GM19025 (cell line): ENCODE measurements around the gene SLC15A1.

Experiments
- ATAC-seq: cut with Tn5 transposase; IDR thresholded peaks from one replicate; pipeline ENCODE4 v1.9.1; 2021; ENCODE audit warnings: mild to moderate bottlenecking, low read depth, moderate library complexity; ENCODE audit not compliant: unreplicated experiment

Gene SLC15A1

DNA sequence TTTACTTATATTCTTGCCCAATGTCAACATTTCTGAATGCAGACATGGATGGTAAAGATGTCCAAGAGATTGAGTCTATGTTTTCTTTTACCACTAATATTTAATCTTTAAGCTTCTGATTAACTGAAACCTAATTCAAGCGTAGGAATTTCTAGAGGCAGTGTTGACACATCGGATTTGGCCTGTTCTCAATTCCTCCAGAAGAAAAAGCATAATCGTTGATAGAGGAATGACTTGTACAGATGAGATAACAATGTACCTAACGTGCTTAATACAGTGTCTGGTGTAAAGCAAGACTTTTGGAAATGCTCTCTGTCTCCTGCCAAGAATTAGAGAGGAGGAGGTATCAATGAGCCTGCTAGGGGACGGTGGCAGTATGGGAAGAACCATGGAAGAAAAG lies 35.2 kb downstream of the SLC15A1 start:
- ATAC-seq: no peak

DNA sequence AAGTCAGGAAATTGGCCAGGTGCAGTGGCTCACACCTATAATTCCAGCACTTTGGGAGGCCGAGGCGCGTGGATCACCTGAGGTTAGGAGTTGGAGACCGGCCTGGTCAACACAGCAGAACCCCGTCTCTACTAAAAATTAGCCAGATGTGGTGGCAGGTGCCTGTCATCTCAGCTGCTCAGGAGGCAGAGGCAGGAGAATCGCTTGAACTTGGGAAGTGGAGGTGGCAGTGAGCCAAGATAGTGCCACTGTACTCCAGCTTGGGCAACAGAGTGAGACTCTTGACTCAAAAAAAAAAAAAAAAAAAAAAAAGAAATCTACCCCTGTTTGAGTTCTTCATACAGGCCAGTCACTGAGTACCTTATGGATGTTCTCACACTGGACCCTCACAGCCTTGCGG lies 42.0 kb downstream of the SLC15A1 start:
- no peak for ATAC-seq

DNA sequence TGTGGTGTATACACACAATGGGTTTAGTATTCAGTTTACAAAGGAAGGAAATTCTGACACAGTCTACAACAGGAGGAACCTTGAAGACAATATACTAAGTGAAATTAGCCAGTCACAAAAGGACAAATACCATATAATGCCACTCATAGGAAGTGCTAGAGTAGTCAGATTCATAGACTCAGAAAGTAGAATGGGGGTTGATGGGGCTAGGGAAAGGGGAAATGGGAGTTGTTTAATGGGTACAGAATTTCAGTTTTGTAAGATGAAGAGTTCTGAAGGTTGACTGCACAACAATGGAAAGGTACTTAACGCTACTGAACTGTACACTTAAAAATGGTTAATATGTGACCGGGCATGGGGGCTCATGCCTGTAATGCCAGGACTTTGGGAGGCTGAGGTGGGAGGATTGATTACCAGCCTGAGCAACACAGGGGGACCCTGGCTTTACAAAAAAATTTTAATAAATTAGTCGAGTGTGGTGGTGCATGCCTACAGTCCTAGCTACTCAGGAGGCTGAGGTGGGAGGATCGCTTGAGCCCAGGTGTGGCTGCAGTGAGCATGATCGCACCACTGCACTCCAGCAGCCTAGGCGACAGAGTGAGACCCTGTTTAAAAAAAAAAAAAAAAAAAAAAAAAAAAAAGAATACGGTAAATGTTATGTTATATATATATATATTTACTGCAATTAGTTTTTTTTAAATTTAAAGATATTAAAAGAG lies 45.0 kb downstream of the SLC15A1 start:
- ATAC-seq: no peak

DNA sequence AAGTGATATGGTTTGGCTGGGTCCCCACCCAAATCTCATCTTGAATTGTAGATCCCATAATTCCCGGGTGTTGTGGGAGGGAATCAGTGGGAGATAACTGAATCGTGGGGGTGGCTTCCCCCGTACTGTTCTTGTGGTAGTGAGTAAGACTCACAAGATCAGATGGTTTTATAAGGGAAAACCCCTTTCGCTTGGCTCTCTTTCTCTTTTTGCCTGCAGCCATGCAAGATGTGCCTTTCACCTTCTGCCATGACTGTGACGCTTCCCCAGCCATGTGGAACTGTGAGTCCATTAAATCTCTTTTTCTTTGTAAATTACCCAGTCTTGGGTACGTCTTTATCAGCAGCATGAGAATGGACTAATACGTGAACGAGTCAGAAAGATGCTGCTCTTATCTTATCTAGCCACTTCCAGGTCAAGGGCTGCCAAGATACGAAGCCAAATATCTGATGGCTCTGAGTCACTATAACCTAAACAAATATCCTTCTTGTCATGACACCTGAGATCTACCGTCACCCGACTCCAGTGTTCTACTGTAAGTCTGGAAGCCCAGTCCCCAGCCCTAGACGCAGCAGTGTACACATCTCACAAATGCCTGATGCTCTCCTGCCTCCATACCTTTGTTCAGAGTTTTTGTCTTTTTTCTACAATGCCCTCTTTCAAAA lies 45.9 kb downstream of the SLC15A1 start:
- ATAC-seq: no peak

DNA sequence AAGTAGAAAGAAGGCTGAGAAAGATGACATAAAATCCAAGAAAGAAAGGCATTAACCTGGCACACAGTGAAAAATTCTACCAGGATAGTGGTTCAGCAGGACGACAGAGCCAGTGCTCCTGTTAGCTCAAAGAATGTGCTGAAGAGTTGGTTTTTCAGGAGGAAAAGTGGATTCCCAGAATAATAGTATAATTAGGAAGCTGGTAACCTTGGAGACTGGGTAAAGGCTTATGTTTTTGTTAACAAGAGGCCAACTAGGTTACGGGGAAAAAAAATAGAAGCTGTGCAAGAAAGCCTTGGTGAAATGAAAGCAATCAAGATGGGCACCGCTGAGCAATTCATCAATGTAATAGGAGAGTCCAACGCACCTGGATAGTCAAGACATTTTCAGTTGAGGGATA lies 54.7 kb downstream of the SLC15A1 start:
- no peak for ATAC-seq

DNA sequence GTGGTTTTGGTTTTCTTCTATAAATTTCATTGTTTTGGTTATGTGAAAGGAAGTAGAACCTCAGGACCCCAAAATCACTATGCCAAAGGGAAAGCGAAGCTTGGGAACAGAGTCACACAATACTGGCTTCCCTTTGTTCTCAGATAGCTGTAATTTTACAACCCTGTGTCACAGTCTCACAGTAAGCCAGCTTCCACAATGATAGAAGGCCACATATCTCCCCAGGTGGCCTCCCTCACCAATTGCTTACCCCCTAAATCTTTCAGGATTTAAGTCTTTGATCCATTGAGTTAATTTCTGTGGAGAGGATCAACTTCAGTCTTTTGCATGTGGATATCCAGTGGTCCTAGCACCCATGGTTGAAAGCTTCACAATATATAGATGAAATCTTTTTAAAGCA lies 58.7 kb downstream of the SLC15A1 start:
- no peak for ATAC-seq

DNA sequence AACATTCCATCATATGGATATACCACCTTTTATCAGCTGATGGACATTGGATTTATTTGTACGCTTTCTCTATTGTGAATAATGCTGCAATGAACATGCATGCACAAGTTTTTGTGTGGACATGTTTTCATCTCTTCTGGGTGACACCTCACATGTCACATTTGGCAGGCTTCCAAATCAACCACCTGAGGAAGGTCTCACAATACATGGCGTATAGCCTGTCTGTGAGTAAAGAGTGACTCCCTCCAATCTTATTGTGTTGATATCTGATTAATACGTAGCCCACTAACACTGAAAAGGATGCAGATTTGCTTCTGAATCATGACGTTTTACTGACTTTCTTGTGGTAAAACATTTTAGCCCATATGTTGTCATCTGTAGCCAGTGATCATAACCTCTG lies 61.1 kb downstream of the SLC15A1 start:
- ATAC-seq: no peak

DNA sequence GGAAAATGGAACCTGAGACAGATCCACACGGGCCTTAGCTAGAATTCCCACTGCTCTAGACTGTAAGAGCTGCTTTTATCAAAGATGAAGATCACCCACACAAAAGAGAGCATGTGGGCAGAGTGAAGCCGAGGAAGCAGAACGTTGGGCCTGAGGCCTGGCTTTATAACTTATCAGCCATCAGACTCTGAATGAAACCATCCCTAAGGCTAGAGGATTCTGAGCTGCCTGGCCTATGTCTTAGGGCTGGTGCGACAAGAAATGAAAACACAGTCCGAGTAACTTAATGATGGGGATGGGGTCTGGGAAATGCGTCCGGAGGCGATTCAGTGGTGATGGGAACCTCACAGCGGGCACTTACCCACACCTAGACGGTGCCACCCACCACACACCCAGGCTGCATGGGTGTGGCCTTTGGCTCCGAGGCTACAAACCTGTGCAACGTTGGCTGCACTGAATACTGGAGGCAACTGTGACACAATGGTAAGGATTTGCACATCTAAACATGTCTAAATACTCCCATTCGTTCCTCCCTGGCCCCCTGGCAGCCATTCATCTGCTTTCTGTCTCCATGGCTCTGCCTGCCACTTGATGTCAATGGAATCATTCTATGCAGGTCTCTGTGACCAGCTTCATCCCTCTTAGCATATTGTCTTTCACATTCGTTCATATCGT lies 62.0 kb downstream of the SLC15A1 start:
- ATAC-seq: no peak

DNA sequence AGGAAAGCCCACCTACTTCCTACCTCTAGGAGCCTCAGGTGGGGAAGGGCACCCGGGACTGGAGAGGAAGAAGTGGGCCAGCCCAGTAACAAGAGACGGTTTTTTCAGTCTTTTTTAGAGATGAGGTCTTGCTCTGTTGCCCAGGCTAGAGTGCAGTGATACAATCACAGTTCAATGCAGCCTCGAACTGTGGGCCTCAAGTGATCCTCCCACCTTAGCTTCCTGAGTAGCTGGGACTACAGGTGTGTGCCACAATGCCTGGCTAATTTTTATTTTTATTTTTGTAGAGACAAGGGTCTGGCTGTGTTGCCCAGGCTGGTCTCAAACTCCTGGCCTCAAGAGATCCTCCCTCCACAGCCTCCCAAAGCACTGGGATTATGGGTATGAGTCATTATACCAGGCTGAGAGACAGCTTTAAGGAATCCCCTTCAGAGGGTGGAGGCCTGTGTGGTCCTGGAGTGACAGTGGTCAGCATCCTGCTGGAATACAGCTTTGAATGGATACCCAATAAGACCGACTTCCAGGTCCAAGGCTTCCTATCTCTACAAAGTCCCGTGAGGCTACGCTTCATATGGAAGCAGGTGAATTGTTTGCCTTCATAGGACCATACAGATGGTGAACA lies 63.0 kb downstream of the SLC15A1 start:
- no peak for ATAC-seq

DNA sequence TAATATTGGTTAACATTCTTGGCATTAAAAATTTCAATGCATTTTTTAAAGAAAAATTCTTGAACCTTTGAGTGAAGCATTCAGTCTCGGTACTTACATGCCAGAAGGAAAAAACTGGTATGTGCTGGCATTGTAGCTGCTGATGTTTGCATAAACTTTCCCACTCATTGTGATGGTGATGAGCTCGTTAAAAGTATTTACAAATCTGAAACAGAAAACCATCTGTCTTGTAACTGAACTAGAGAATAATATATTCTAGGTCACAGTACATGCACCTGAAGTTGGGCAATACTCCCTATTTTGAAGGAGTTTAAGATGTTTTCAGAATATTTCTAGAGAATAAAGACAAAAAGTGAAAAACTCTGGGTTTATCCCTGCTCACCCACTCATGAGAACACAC lies 64.1 kb downstream of the SLC15A1 start:
- ATAC-seq: no peak

DNA sequence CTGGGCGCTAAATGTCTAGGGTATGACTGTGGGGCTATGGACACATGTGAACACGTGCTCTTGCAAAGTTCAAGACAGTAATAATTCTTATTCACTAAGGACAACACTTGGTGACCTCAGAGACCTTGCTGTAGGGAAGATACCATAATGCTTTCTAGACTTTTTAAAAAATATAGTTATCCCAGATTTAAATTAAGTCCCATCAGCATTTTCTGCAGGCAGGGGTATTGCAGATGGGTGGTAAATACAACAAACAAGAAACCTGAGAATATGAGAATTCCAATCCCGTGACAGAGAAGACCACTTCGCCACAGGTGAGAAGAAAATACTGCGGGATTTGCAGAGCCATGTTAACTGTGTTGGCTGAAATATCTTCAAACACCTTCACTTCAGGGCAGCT lies 65.2 kb downstream of the SLC15A1 start:
- ATAC-seq: no peak

DNA sequence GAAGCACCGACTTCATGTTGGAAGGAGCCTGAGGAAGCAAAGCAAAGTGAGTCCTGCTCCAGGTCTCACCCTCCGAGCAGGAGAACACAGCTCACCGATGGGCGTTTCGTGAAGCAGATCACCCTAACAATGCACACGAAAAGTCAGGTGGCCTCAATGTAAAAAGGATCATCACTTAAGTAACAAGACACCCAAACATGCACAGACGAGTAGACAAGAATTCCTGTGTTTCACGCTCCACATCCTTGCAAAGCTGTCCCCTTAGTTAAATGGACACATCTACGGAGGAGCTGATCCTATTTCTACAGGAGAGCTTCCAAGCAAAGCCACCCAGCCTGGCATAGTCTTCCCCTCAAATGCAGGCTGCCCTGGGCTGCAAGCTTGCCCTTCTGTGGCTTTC lies 66.2 kb downstream of the SLC15A1 start:
- ATAC-seq: no peak

DNA sequence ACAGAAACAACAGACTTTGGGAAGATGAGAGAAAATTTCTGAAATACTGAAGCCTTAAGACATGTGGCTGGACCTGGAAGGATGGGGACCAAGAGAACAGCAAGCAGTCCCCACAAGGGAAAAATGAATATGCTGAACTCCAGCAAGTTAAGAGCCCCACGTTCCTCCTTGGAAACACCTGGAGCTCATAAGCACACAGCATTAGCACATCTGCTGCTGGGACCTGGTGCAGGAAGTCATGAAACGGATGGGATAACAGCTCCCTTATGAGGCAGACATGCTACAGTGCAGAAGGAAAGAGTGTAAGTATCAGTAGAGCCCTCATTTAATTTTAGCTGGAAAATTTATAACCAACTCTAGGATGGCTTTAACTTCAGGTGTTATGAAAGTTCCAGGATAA lies 67.3 kb downstream of the SLC15A1 start:
- no peak for ATAC-seq

DNA sequence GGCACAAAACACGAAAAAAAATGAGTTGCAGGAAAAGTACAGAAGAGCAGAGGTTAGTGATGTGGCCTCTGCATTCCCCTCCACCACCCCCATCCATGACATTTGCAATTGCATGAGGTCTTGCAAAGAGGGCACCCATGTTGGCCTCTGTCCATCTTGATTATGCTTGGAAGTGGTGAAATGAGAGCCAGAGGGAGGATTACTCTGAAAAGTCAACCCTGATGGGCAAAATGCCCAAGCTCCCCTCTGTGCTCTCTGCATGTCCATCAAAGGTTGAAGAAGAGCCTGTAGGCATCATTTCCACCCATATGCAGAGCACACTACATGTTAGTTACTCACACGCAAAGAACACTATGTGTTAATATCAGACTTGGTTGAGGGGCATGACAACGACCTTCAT lies 71.4 kb downstream of the SLC15A1 start:
- ATAC-seq: no peak

DNA sequence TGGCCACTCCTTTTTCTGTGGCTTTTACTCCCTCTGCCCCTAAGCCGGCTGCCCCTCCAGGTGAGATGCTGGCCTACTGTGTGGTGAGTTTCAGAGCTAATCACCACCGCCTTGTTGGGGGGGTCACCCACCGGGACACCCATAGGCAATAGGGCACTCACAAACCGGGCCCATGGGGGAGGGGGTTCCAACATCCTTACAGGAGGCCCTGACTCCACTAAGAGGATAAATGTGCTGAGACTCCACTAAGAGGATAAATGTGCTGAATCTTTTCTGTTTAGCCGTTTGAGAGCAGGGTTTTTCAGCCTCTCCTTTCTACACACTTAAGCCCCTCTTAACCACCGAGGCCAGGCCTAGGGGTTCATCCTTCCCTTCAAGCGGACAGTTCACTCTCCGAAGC lies 73.7 kb downstream of the SLC15A1 start:
- no peak for ATAC-seq

DNA sequence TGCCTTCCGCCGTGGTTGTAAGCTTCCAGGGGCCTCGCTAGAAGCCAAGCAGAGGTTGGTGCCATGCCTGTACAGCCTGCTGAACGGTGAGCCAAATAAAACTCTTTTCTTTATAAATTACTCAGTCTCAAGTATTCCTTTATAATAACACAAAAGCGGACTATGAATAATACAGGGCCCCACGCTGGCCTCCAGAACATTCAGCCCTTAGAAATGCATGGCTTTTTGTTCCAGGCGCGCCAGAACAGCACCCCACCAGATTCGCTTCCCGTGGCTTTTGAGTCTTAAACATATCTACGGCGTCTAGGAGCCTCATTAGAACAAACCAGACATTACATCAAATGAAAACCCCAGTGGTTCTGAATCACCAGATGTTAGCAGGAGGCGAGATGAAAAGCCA lies 75.1 kb downstream of the SLC15A1 start:
- no peak for ATAC-seq

DNA sequence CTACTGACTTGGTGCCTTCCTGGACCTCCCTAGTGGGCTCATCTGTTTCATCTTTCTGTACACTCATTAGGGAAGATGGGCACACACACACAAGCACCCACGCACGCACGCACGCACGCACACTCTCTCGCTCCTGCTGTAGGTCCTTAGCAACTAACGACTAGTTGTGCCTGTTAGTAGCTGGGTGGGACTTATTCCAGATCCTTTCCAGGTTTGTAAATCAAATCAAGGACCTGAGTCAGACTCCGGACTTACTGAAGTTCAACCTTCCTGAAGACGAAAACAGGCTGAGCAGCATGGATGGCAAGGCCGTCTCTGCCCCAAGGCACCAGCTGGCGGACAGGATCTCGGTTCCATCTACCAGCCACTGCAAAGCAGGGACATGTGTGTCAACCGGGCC lies 76.2 kb downstream of the SLC15A1 start:
- no peak for ATAC-seq

DNA sequence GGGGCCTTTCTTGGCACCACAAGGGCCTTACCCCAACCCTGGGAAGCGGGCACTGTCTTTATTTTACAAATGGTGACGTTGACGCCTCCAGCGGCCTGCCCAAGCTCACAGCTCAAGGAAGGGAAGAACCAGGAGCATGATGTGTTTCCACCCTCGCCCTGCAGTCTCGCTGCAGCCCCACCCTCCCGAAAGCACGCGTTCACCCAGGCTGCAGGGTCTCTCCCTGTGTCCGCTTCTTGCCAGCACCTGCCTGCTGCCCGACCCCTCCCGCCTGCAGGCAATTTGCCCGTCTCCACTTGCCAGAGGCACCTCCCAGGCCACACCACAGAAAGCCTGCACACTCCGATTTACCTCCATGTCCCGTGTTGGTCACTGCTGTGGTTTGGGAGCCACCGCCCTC lies 76.6 kb downstream of the SLC15A1 start:
- ATAC-seq: no peak

DNA sequence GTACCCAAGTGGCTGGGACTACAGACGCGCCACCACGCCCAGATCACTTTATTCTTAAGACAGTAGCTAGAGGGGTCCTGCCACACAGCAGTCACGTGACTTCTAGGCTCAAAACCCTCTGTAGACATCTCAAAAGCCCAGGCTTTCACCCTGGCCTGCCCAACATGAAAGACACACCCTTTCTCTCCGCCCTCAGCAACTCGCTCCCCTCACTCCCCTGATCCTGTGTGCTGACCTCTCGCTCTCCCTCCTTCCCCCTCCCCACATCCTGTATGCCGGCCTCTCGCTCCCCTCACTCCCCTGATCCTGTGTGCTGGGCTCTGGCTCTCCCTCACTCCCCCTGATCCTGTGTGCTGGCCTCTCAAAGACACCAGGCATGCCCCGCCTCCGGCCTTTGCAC lies 77.4 kb downstream of the SLC15A1 start:
- ATAC-seq: no peak

DNA sequence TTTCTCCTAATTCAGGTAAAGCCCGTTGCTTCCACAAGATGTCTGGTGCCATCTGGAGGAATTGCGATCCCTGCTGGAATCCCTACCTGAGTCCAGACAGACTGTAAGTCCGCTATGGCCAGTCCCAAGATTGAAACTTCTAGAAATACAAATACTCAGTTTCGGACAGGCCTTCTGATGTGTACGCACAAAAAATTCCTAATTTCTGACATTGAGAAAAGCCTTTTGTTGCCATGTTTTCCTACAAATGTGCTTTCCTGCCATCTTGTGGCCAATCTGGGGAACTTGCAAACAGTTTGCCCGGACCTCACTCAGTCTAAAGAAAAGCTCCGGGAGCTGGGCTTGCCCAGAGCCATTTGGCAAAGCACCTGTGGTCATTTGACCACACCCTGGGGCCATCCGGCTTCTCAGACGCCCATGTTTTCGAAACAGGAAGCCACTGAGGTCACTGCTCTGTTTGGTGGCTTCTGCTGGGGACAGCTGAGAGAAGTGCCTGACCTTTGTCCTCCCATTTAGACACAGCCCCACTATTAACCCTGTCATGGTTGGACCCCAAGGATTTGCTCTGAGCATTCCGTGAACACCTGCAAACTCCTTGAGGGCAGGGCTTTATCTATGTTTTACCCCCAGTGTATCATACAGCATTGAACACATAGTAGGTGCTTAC lies 79.4 kb downstream of the SLC15A1 start:
- peak; percentile 58 for ATAC-seq

DNA sequence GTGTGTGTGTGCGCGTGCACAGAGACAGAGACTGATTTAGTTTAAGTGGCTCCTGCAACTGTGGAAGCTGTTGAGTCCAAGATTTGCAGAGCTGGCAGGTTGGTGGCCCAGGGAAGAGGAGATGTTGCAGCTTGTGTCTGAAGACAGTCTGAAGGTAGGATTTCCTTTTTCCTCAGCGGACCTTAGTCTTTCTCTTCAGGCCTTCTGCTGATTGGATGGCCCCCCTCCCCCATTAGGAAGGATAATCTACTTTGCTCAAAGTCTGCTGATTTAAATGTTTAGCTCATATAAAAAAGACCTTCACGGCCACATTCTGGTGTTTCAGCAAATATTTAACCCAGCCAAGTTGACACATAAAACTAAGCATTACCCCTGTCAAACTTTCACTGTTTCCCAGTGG lies 84.3 kb downstream of the SLC15A1 start:
- no peak for ATAC-seq
